ENCODE measurements around the gene NT5M. TPM values are rescaled to one million over a fixed set of nuclear protein-coding genes. Genes with fewer than 3 reads are reported as not detected.
"Not testable (repeated sequence)": the region's sequence is repeated elsewhere in the genome, so short reads cannot be mapped to it uniquely, and the experiment has no call there.

NT5M gene
- total RNA-seq, 1 experiment from 2014 or later, result 14.5 TPM

DNA sequence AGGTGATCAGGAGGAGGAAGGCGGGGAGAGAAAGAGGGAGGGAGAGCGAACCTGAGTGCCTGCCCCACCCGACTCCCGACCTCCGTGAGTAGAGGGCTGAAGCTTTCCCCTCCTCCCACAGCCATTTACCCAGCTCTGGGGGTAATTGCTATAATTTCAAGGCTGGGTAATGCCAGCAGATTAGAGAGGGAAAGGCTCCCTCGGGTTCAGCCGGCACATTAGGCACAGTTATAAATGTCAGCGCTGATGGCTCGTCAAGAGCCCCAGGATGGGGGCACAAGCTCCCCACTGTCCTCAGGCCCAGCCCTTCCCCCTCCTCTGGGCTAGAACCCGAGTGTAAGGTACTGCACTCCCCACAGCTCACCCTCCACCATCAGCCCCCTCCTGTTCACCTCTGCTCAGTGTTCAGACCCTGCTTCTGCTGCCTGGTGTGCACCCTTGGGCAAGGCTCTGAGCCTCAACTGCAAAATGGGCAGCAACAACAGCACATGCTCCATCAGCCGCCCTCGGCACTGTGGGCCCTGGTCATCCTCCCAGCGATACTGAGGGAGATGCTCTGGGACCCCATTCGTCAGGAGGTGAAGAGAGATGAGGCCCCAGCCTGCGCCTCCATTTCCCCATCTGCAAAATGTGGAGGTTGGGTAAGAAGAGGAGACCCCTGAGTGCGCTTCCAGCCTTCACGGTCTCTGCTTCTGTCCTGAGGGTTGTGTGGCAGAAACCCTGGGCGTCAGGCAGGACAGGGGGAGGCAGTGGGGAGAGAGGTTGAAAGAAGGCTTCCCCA, 77.2 kb downstream of the NT5M start:
- H3K4me3 ChIP-seq (ENCODE audit: insufficient read depth, low read depth, low read length), result no peak overlapping the region
- no peaks in the 10 kb centered on the region for H3K27me3 ChIP-seq (ENCODE audit: control insufficient read depth, insufficient read depth, low read length)
- no peak for DNase-seq
- H3K36me3 ChIP-seq (replicated peaks; ENCODE audit: control insufficient read depth, insufficient read depth, low read length), result no peaks in the 10 kb centered on the region

DNA sequence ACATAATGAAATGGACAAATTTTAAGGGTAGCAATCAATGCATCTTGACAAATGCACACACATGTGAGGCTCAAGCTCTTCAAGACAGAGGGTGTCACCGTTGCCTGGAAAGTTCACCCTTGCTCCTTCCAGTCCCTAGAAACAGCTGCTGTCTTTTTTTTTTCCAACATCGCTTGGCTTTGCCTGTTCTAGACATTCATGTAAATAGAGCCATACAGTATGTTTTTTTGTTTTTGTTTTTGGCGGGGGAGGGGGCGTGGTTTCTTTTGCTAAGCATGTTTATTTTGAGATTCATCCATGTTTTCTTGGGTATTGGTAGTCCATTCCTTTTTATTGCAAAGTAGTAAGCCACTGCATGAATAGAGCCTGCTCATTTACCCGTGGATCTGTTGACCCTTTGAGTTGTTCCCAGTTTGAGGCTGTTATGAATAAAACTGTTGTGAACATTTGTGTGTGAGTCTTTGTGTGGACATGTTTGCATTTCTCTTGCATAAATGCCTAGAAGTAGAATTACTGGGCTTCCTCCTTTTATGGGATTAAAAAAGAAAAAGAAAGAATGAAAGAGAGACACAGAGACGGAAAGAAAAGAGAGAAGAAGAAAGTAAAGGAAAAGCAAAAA, 78.4 kb downstream of the NT5M start:
- Histone ChIP-seq H3K27me3 (ENCODE audit: control insufficient read depth, insufficient read depth, low read length) (no peaks in the 10 kb centered on the region), H3K36me3 (replicated peaks; ENCODE audit: control insufficient read depth, insufficient read depth, low read length) (no peaks in the 10 kb centered on the region), H3K4me3 (ENCODE audit: insufficient read depth, low read depth, low read length) (no peak overlapping the region)
- DNase-seq, result no peak

DNA sequence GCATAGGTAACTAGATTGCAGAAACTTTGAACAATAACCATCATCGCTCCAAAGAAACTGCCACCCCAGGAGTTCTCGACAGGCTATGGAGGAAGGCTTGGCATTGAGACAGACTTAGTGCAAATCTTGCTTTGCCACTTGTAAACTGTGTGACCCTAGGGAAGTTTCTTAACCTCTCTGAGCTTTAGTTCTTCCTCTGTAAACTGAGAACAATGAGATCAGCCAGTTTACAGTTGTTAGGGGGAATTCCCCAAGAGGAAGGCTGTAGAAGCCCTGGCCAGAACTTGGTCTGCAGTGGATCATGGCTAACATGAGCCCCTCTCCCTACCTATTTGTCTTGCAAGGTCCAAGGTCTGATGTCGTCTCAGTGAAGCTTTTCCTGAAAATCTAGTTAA, 78.9 kb downstream of the NT5M start:
- no peak for DNase-seq
- Histone ChIP-seq H3K4me3 (ENCODE audit: insufficient read depth, low read depth, low read length) (no peak overlapping the region), H3K36me3 (replicated peaks; ENCODE audit: control insufficient read depth, insufficient read depth, low read length) (no peaks in the 10 kb centered on the region), H3K27me3 (ENCODE audit: control insufficient read depth, insufficient read depth, low read length) (no peaks in the 10 kb centered on the region)

DNA sequence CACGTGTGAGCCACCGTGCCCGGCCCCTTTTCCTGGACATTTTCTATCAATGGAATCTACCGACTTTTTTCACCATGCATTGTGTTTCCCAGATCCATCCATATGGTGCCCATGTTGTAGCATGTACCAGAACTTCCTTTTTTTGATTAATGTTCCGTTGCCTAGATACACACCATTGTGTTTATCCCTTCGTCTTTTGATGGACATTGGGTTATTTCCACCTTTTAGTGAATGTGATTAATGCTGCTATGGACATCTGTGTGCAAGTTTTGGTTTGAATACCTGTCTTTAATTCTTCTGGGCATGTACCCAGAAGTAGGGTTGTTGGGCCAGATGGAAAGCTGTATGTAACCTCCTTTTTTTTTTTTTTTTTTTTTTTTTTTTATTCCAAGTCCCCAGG, 79.8 kb downstream of the NT5M start:
- Histone ChIP-seq H3K36me3 (replicated peaks; ENCODE audit: control insufficient read depth, insufficient read depth, low read length) (no peaks in the 10 kb centered on the region), H3K4me3 (ENCODE audit: insufficient read depth, low read depth, low read length) (no peak overlapping the region), H3K27me3 (ENCODE audit: control insufficient read depth, insufficient read depth, low read length) (no peaks in the 10 kb centered on the region)
- DNase-seq, result no peak

DNA sequence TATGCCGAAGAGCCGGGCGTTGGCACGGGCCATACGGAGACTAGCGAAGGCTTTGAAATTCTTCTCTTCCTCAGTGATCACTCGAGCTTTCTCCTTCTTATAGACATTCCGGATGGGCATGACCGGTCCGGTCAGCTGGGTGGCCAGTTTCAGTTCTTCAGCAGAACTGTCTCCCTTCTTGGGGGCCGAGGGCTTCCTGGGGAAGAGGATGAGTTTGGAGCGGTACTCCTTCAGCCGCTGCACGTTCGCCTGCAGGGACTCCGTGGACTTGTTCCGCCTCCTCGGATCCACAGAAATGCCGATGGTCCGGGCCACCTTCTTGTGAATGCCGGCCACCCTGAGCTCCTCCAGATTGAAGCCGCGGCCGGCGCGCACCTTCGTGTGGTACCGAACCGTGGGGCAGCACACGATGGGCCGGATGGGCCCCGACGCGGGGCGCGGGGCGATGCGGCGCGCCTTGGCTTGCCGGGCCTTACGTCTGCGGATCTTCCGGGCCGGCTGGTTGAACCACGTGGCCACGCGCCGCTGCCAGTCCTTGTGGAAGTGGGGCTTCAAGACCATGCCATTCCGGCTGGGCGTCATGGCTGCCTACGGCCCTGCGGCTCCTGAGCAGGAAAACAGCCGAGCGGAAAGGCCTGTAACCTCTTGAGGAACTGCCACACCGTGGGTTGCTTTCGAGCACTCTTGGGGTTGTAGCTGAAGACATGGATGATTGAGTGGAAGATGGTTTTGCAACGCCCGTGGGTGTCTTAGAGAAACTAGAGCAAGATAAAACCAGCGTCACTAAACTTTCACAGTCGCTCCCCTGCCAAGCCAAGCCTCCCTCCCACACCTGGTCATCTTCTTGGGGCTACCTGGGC, 80.5 kb downstream of the NT5M start:
- not testable (repeated sequence) for H3K27me3 ChIP-seq (ENCODE audit: control insufficient read depth, insufficient read depth, low read length)

DNA sequence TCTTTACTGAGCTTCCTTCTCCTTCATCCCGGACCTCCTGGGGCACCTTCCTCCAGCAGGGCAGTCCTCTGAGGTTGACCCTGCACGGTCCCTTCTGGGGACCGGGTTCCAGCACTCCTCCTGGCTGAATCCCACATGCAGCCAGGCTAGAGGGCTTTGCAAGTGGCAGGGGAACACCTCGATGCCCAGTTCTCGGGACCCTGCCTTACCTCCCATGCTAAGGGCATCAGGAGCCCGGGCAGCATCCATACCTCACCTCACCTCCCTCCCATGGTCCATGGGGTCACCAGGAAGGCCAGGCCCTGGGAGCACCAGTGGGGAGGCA, 81.1 kb downstream of the NT5M start:
- no peak overlapping the region for H3K4me3 ChIP-seq (ENCODE audit: insufficient read depth, low read depth, low read length)
- H3K36me3 ChIP-seq (replicated peaks; ENCODE audit: control insufficient read depth, insufficient read depth, low read length), result no peaks in the 10 kb centered on the region
- H3K27me3 ChIP-seq (ENCODE audit: control insufficient read depth, insufficient read depth, low read length), result no peaks in the 10 kb centered on the region
- DNase-seq, result no peak

More for the DNA sequence above, 80.5 kb downstream of the NT5M start:
- not testable (repeated sequence) for H3K4me3 ChIP-seq (ENCODE audit: insufficient read depth, low read depth, low read length); H3K36me3 ChIP-seq (replicated peaks; ENCODE audit: control insufficient read depth, insufficient read depth, low read length); DNase-seq

DNA sequence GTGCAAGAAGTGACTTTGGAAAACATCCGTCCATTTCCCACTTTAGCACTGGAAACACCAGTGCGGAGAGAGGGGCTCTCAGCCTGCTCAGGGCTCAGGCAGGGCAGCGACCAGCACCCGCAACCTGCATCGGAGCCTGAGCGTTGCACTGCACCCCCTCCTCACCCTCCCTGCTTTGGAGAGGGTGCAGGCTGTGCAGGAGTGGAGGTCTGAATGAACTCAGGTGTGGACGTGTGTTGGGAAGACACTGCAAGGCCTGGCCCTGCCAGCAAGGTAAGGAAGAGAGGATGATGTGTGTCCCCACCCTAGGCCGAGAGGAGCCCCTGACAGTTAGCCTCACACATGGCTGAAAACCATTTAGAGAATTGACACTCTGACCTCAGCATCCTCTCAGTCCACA, 81.8 kb downstream of the NT5M start:
- H3K4me3 ChIP-seq (ENCODE audit: insufficient read depth, low read depth, low read length), result no peak overlapping the region
- H3K36me3 ChIP-seq (replicated peaks; ENCODE audit: control insufficient read depth, insufficient read depth, low read length), result no peaks in the 10 kb centered on the region
- no peaks in the 10 kb centered on the region for H3K27me3 ChIP-seq (ENCODE audit: control insufficient read depth, insufficient read depth, low read length)
- DNase-seq, result no peak

DNA sequence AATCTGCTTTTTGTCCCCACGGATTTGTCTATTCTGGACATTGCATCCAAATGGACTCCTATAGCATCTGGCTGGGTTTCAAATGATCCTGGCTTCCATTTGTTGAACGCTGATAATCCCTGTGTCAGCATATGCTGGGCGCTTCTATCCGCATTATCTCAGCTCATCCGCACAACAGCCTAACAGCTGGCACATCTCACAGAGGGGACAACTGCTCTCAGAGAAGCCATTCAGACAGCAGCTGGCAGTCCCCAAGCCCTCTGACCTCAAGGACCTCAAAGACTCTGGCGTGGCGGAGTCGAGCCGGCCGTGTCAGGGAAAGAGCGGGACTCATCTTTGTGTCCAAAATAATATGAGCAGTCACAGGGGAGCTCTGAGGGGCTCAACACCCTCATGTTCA, 82.3 kb downstream of the NT5M start:
- no peak for DNase-seq
- Histone ChIP-seq H3K27me3 (ENCODE audit: control insufficient read depth, insufficient read depth, low read length) (no peaks in the 10 kb centered on the region), H3K4me3 (ENCODE audit: insufficient read depth, low read depth, low read length) (no peak overlapping the region), H3K36me3 (replicated peaks; ENCODE audit: control insufficient read depth, insufficient read depth, low read length) (no peaks in the 10 kb centered on the region)

DNA sequence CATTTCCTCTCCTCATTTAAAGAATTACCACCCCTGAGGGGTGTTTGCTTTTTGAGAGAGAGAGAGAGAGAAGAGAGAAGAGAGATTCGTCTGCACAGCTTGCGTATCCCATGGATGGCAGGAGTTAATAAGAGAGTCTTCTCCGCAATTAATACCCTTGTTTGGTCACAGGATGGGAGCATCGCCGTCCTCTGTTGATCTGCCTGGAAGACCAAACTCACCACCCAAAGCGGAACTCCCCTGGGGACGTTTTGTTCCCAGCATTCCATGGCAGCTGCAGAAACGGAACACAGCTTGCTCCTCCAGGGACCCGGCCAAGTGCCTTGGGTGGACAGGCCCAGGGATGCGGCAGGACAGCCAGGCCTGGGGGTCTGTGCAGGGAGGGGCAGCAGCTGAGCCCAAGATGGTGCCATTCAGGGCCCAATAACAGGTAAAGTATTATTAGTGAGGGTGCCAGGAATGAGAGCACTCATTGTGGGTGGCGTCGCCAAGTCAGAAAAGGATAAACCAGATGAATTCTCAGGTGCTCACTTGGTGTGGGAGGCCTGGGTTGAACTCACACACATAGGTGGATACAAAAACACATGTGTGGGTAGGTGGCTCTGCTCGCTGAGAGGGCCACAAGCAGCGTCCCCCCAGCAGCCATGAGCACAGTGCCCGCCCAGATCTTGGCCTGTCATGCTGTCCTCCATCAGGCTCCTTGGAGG, 83.1 kb downstream of the NT5M start:
- H3K27me3 ChIP-seq (ENCODE audit: control insufficient read depth, insufficient read depth, low read length), result no peaks in the 10 kb centered on the region
- DNase-seq, result no peak
- no peak overlapping the region for H3K4me3 ChIP-seq (ENCODE audit: insufficient read depth, low read depth, low read length)
- no peaks in the 10 kb centered on the region for H3K36me3 ChIP-seq (replicated peaks; ENCODE audit: control insufficient read depth, insufficient read depth, low read length)

DNA sequence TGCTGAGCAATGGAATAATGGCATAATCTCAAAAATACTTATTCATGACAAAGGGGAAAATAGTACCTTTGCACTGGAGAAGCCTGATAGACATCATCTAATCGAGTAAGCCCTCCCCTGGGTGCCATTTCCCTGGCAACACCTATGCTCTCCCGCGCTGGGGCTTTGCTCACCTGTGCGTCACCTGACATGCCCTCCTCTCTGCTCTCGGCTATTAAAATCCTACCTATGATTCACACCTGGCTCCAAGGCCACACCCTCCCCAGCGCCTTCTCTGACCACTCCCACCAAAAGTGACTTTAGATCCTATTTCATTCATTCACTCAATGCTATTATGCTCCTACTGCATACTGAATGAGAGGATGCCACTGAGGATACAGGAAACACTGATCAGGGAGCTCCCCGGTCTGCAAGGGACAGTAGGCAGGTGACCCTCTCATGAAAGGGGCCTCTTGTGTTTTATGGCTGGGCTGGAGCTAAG, 83.9 kb downstream of the NT5M start:
- H3K27me3 ChIP-seq (ENCODE audit: control insufficient read depth, insufficient read depth, low read length), result no peaks in the 10 kb centered on the region
- H3K4me3 ChIP-seq (ENCODE audit: insufficient read depth, low read depth, low read length), result no peak overlapping the region
- no peak for DNase-seq
- no peaks in the 10 kb centered on the region for H3K36me3 ChIP-seq (replicated peaks; ENCODE audit: control insufficient read depth, insufficient read depth, low read length)

DNA sequence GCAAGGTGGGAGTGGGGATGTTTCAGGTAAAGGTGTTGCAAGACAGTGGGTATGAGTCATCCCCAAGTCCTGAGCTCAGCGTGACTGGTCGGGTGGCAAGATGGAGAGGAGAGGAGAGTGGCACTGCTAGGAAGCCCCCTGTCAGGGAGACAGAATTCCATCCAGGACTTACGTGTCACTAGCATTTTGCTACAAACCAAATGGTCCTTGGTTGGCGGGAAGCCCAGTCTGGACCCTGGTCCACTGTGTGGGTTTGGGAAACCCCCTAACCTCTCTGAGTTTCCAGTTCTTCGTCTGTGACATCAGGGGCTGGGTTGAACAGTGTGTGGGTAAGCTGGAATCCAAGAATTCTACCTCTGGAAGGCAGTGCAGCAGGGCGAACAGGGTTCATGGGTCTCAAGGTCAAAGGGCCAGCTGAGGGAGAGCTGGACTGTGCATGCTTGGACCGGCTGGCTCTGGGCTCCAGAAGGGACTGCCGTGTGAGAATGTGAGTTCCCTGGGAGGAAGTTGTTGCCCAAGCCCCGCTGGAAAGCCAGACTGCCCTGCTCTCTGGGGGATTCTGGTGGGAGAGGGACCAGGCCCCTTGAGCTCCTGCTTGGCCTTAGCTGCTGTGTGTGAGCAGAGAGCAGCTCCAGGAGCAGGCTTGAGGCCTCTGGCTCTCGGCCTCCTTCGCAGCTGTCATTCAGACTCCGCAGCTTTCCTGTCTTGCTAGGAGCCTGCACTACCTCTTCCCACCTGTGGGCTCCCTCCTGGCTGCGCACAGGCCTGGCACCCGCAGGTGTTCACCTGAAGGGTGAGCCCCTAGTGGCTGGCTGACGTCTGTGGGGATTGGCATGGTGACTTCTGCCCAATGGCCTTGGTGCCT, 84.6 kb downstream of the NT5M start:
- Histone ChIP-seq H3K4me3 (ENCODE audit: insufficient read depth, low read depth, low read length) (no peak overlapping the region), H3K36me3 (replicated peaks; ENCODE audit: control insufficient read depth, insufficient read depth, low read length) (no peaks in the 10 kb centered on the region), H3K27me3 (ENCODE audit: control insufficient read depth, insufficient read depth, low read length) (no peaks in the 10 kb centered on the region)
- DNase-seq, result peak; percentile 93

DNA sequence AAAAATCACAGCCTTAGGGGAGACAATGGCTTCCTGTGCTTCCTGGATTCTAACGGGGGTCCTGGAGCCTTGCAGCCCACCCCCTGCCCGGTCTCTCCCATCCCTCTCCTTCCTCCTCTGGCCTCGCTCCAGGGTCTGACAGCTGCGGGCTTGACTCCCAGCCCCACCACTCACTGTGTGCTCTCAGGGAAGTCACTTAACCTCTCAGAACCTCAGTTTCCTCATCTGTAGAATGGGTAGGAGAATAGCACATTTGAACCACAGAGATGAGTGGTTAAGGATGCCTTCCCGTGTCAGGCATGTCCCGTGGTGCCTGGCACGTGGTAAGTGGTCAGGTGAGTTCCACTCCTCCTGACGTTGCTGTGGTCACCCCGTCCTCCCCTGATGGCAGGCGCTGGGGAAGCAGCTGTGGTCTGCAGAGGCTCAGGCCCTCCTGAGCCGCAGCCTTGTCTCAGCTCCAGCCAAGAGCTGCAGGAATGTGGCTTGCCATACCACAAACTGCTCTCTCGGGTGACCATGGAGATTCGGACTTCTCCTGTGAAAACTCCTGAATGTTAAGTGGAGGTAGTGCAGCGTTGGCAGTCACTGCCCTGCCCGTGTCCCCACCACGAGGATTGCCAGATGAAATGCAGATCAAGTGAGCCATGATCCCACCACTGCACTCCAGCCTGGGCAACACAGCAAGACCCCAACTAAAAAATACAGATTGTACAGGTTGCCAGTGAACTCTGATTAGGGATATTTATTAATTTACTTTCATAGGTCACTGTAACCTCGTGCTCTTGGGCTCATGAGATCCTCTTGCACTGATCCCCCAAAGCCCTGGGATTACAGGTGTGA, 85.7 kb downstream of the NT5M start:
- Histone ChIP-seq H3K27me3 (ENCODE audit: control insufficient read depth, insufficient read depth, low read length) (no peaks in the 10 kb centered on the region), H3K4me3 (ENCODE audit: insufficient read depth, low read depth, low read length) (no peak overlapping the region), H3K36me3 (replicated peaks; ENCODE audit: control insufficient read depth, insufficient read depth, low read length) (no peaks in the 10 kb centered on the region)
- no peak for DNase-seq

All from H7 (cell line).